GM23338 (cell line): ENCODE measurements around the gene SPATA31C1. TPM values are rescaled to one million over a fixed set of nuclear protein-coding genes. Genes with fewer than 3 reads are reported as not detected.

Experiments used
- ATAC-seq: fragments of 200-7000 bp; cut with Tn5 transposase; 3 replicates; pipeline ENCODE4 v1.9.1; 2020
- DNase-seq: peaks from one replicate; pipeline ENCODE4 v3.0.0-alpha.2; 2015; ENCODE audit warnings: low spot score
- H2AFZ ChIP-seq: fragments of 200-600 bp; sonication (generic); 2 replicates; pipeline ENCODE4 v1.8.0; 2016; ENCODE audit warnings: antibody characterized with exemption, mild to moderate bottlenecking, moderate library complexity
- H3F3A ChIP-seq: fragments of 200-600 bp; sonication (generic); replicated peaks from 2 replicates; pipeline ENCODE4 v1.8.0; 2017; ENCODE audit warnings: antibody characterized with exemption, mixed run types, low read depth
- H3K27ac ChIP-seq: fragments of 200-600 bp; sonication (generic); 2 replicates; pipeline ENCODE4 v1.6.1; 2016; ENCODE audit warnings: low read depth
- H3K27me3 ChIP-seq: fragments of 200-600 bp; sonication (generic); 2 replicates; pipeline ENCODE4 v1.8.0; 2016; ENCODE audit warnings: mild to moderate bottlenecking, mixed run types, moderate library complexity; ENCODE audit not compliant: insufficient read depth
- H3K36me3 ChIP-seq: fragments of 200-600 bp; sonication (generic); 2 replicates; pipeline ENCODE4 v1.8.0; 2016; ENCODE audit warnings: mild to moderate bottlenecking; ENCODE audit not compliant: insufficient read depth
- H3K4me1 ChIP-seq: fragments of 200-600 bp; sonication (generic); 2 replicates; pipeline ENCODE4 v1.8.0; 2016; ENCODE audit warnings: mild to moderate bottlenecking, moderate library complexity; ENCODE audit not compliant: insufficient read depth
- H3K4me2 ChIP-seq: fragments of 200-600 bp; sonication (generic); 2 replicates; pipeline ENCODE4 v1.7.1; 2017; ENCODE audit warnings: mixed run types
- H3K4me3 ChIP-seq: fragments of 200-600 bp; sonication (generic); 2 replicates; pipeline ENCODE4 v1.6.1; 2016; ENCODE audit warnings: mixed run types
- H3K79me2 ChIP-seq: fragments of 200-600 bp; sonication (generic); replicated peaks from 2 replicates; pipeline ENCODE4 v1.8.0; 2017; ENCODE audit warnings: mild to moderate bottlenecking; ENCODE audit not compliant: insufficient read depth
- H3K9me2 ChIP-seq: fragments of 200-600 bp; sonication (generic); 2 replicates; pipeline ENCODE4 v1.8.0; 2017; ENCODE audit not compliant: insufficient read depth
- H4K20me1 ChIP-seq: fragments of 200-600 bp; sonication (generic); replicated peaks from 2 replicates; pipeline ENCODE4 v1.8.0; 2017; ENCODE audit warnings: mild to moderate bottlenecking; ENCODE audit not compliant: insufficient read depth
- H3K27ac Mint-ChIP-seq: 2 replicates; pipeline ENCODE4 v1.8.0; 2020; ENCODE audit warnings: inconsistent platforms, mild to moderate bottlenecking, moderate library complexity, mixed read lengths
- H3K27me3 Mint-ChIP-seq: 3 replicates; pipeline ENCODE4 v1.8.0; 2022; ENCODE audit warnings: low read depth, mild to moderate bottlenecking, moderate library complexity, mixed read lengths, inconsistent platforms; ENCODE audit not compliant: insufficient read depth, poor library complexity
- H3K36me3 Mint-ChIP-seq: 3 replicates; pipeline ENCODE4 v1.8.0; 2021; ENCODE audit warnings: low read depth, mild to moderate bottlenecking, inconsistent platforms, moderate library complexity, mixed read lengths
- H3K4me1 Mint-ChIP-seq: 3 replicates; pipeline ENCODE4 v1.8.0; 2020; ENCODE audit warnings: mild to moderate bottlenecking, inconsistent platforms, mixed read lengths
- H3K4me3 Mint-ChIP-seq: 3 replicates; pipeline ENCODE4 v1.8.0; 2021; ENCODE audit warnings: moderate library complexity, mild to moderate bottlenecking, inconsistent platforms, mixed read lengths
- H3K9me3 Mint-ChIP-seq: 3 replicates; pipeline ENCODE4 v1.8.0; 2020; ENCODE audit warnings: moderate library complexity, mild to moderate bottlenecking, inconsistent platforms, mixed read lengths
- CREB1 ChIP-seq: fragments of 250-450 bp; sonication (Bioruptor Pico); IDR thresholded peaks from 2 replicates; pipeline ENCODE4 v1.5.0; 2020; ENCODE audit warnings: low read depth, mild to moderate bottlenecking, moderate library complexity
- CTCF ChIP-seq, 2 experiments: fragments of 200-600 bp in 1 of 2; sonication (generic) in 1 of 2; conservative IDR thresholded peaks; 2 replicates each; pipeline versions ENCODE4 v1.5.1 to v1.6.1; 2016 to 2017; ENCODE audit warnings: antibody characterized with exemption in 2 of 2, low read depth in 2 of 2, mild to moderate bottlenecking in 2 of 2, moderate library complexity in 1 of 2
- NANOG ChIP-seq: IDR thresholded peaks from 2 replicates; pipeline ENCODE4 v1.6.1; 2016; ENCODE audit warnings: antibody characterized with exemption, borderline replicate concordance
- POLR2AphosphoS5 ChIP-seq: IDR thresholded peaks from 2 replicates; pipeline ENCODE4 v1.6.1; 2016; ENCODE audit warnings: antibody characterized with exemption, low read depth
- ZNF114 ChIP-seq: fragments of 250-450 bp; sonication (Bioruptor Pico); IDR thresholded peaks from 2 replicates; pipeline ENCODE4 v1.5.0; 2020; ENCODE audit warnings: mild to moderate bottlenecking, moderate library complexity
- ZNF331 ChIP-seq: fragments of 250-450 bp; sonication (Bioruptor Pico); IDR thresholded peaks from 2 replicates; pipeline ENCODE4 v1.5.0; 2020; ENCODE audit warnings: low read depth, mild to moderate bottlenecking, moderate library complexity
- ZNF462 ChIP-seq: fragments of 250-450 bp; sonication (Bioruptor Pico); IDR thresholded peaks from 2 replicates; pipeline ENCODE4 v1.5.0; 2020; ENCODE audit warnings: mild to moderate bottlenecking, moderate library complexity
- polyA plus RNA-seq: library from polyadenylated mRNA; unstranded; fragments of >200 nt; fragmentation: Nextera tagmentation; extraction: Ambion mirVana; gene quantifications from 2 replicates; pipeline ENCODE4 v1.2.1, GENCODE V29; 2016
- total RNA-seq: library from RNA; depleted of rRNA; stranded (reverse); fragments of >200 nt; shearing (Covaris generic); gene quantifications from 2 replicates; pipeline ENCODE4 v1.2.3, GENCODE V29; 2014

The SPATA31C1 gene
- total and polyA plus RNA-seq, 2 experiments from 2014 or later, result not detected

DNA sequence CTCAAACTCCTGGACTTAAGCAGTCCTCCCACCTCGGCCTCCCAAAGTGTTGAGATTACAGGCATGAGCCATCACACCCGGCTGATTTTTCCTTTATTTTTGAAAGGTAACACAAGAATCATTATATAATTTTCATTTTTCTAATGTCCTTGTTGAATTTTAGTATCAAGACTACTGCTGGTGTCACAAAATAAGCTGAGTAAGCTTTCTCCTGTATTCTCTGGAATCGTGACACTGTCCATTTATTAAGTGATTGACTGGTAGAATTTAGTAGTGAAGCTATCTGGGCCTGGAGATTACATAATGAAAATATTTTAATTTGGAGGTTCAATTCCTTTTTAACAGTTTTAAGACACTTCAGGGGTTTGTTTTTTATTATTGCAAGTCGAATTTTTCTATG is 47.1 kb downstream of the SPATA31C1 start (continued):
- TF ChIP-seq NANOG, result no peak
- no peak for TF ChIP-seq ZNF462 (CRISPR knock-in tag)

DNA sequence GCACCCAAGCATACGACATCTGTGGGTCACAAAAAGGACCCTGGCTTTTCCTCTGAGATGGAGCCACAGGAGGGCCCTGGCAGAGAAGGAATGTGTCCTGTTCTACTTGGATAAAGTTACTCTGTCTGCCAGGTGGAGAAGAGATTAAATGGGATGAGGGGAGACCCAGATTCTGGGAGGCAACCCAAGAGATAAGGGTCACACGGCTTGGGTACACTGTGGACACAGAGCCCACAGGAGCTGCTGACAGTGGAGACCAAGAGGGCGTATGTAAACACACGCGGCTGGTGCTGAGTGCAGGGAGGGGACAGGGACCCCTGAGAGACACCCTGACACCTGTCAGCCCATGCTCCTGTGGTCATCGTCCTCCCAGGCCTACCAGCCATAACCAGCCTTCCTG is 50.4 kb downstream of the SPATA31C1 start:
- H3K4me1 ChIP-seq, result no peaks in the 10 kb centered on the region
- H3K79me2 ChIP-seq, result no peaks in the 10 kb centered on the region
- H3K4me3 ChIP-seq, result no peak overlapping the region
- no peak overlapping the region for H3K4me2 ChIP-seq
- DNase-seq, result no peak
- Mint-ChIP-seq H3K27ac (no peak overlapping the region), H3K4me3 (no peak overlapping the region), H3K36me3 (peaks cover 4% of the 10 kb centered on the region; the same call in 1 of the 3 replicates), H3K4me1 (no peaks in the 10 kb centered on the region), H3K27me3 (peaks cover 6% of the 10 kb centered on the region), H3K9me3 (no peaks in the 10 kb centered on the region; the same call in 2 of the 3 replicates)
- no peak overlapping the region for H2AFZ ChIP-seq
- H3F3A ChIP-seq, result no peaks in the 10 kb centered on the region
- H3K27me3 ChIP-seq, result 0 out of 2 replicates have a peak, but pooled peaks cover 1% of the 10 kb centered on the region
- no peaks in the 10 kb centered on the region for H3K9me2 ChIP-seq
- H3K27ac ChIP-seq, result no peak overlapping the region
- ATAC-seq, result no peak
- H3K36me3 ChIP-seq, result no peaks in the 10 kb centered on the region
- H4K20me1 ChIP-seq, result no peaks in the 10 kb centered on the region
- TF ChIP-seq ZNF331 (no peak), CTCF (conservative IDR thresholded peaks at IDR 0.05; ENCODE audit: low read depth in 2 of 2) (no peak), CREB1 (CRISPR knock-in tag) (no peak), NANOG (no peak), ZNF462 (CRISPR knock-in tag) (no peak), ZNF114 (CRISPR knock-in tag) (no peak), POLR2AphosphoS5 (no peak)
